GM12878 (cell line): ENCODE results near the gene PRPF40B. TPM values are rescaled to one million over a fixed set of nuclear protein-coding genes. Genes with fewer than 3 reads are reported as not detected.
A peak's percentile ranks its signal among the peaks of the same experiment; 100 is the strongest.

Source experiments
- ATAC-seq: fragments of 200-7000 bp; cut with Tn5 transposase; 3 replicates; pipeline ENCODE4 v1.9.1; 2020; ENCODE audit warnings: mild to moderate bottlenecking, moderate library complexity
- BruUV-seq: library from RNA; stranded (reverse); fragments of 400-500 nt; replicated peaks from 2 replicates; lab custom pipeline; 2021; lab: Mats Ljungman, UMichigan
- CTCF ChIA-PET: fragments of 300-600 bp; sonication (Branson Sonifier 250); formaldehyde crosslinking; extraction: SDS; loops from one replicate; lab custom pipeline; 2021; ENCODE audit warnings: inconsistent platforms; lab: Yijun Ruan, JAX
- POLR2A ChIA-PET: fragments of 350-600 bp; formaldehyde crosslinking; extraction: SDS; loops from one replicate; lab custom pipeline; 2021; ENCODE audit warnings: inconsistent platforms; lab: Charles Lee
- RAD21 ChIA-PET: fragments of 300-600 bp; sonication (Branson Sonifier 250); formaldehyde crosslinking; loops from one replicate; lab custom pipeline; 2023; ENCODE audit warnings: antibody characterized with exemption; ENCODE audit not compliant: unreplicated experiment; lab: Charles Lee
- SMC1A ChIA-PET: fragments of 300-600 bp; sonication (Branson Sonifier 250); formaldehyde crosslinking; loops from one replicate; lab custom pipeline; 2023; ENCODE audit not compliant: unreplicated experiment, uncharacterized antibody; lab: Charles Lee
- DNase-seq: peaks from one replicate; pipeline ENCODE4 v3.0.0-alpha.2; 2011; ENCODE audit warnings: low read depth, low spot score
- FAIRE-seq: peaks from 3 replicates; lab custom pipeline; 2011; peaks lifted over from hg19 to GRCh38; lab: Jason Lieb, UNC
- H2AFZ ChIP-seq: 2 replicates; pipeline ENCODE4 v1.6.0; 2011; ENCODE audit warnings: low read depth, low read length, control low read depth; ENCODE audit not compliant: control insufficient read depth
- H3K27ac ChIP-seq: 2 replicates; pipeline ENCODE4 v1.5.1; 2011; ENCODE audit warnings: control low read depth; ENCODE audit not compliant: control insufficient read depth, insufficient read depth
- H3K27me3 ChIP-seq, 2 experiments: replicated peaks in 1 of 2; 2 replicates each; pipeline versions ENCODE4 v1.6.0 to v1.6.1; 2011; ENCODE audit warnings: low read length in 1 of 2; ENCODE audit not compliant: control insufficient read depth in 2 of 2, insufficient read depth in 2 of 2
- H3K36me3 ChIP-seq, 2 experiments: 2 replicates each; pipeline ENCODE4 v1.5.1; 2011; ENCODE audit warnings: low read length in 1 of 2; ENCODE audit not compliant: control insufficient read depth in 2 of 2, insufficient read depth in 2 of 2
- H3K4me1 ChIP-seq: 2 replicates; pipeline ENCODE4 v1.6.1; 2011; ENCODE audit warnings: mild to moderate bottlenecking, low read length, moderate library complexity, mixed read lengths; ENCODE audit not compliant: control insufficient read depth, insufficient read depth
- H3K4me2 ChIP-seq: 2 replicates; pipeline ENCODE4 v1.6.0; 2011; ENCODE audit warnings: control low read depth; ENCODE audit not compliant: control insufficient read depth, insufficient read depth
- H3K4me3 ChIP-seq: fragments of 200-600 bp; sonication (generic); 2 replicates; pipeline ENCODE4 v1.5.1; 2016
- H3K79me2 ChIP-seq: 2 replicates; pipeline ENCODE4 v1.6.0; 2011; ENCODE audit warnings: low read length; ENCODE audit not compliant: control insufficient read depth, insufficient read depth
- H3K9ac ChIP-seq: 2 replicates; pipeline ENCODE4 v1.8.0; 2011; ENCODE audit warnings: low read length, control low read depth, mixed read lengths; ENCODE audit not compliant: control insufficient read depth, insufficient read depth
- H3K9me3 ChIP-seq: replicated peaks from 3 replicates; pipeline ENCODE4 v1.5.1; 2011; ENCODE audit warnings: mild to moderate bottlenecking, low read length; ENCODE audit not compliant: control insufficient read depth, insufficient read depth
- H4K20me1 ChIP-seq: 2 replicates; pipeline ENCODE4 v1.6.0; 2011; ENCODE audit not compliant: control insufficient read depth, insufficient read depth
- HDAC2 ChIP-seq: fragments of 200-600 bp; sonication (generic); IDR thresholded peaks from 2 replicates; pipeline ENCODE4 v1.6.1; 2017
- MEF2A ChIP-seq: IDR thresholded peaks from 2 replicates; pipeline ENCODE4 v1.6.1; 2011; ENCODE audit warnings: low read depth, mild to moderate bottlenecking, low read length, moderate library complexity; ENCODE audit not compliant: insufficient read depth
- POLR2A ChIP-seq: IDR thresholded peaks from 2 replicates; pipeline ENCODE4 v1.6.1; 2011; ENCODE audit warnings: low read depth, mild to moderate bottlenecking, low read length
- RUNX3 ChIP-seq: IDR thresholded peaks from 2 replicates; pipeline ENCODE4 v1.6.1; 2012; ENCODE audit warnings: low read length, inconsistent platforms
- SIX5 ChIP-seq: IDR thresholded peaks from 2 replicates; pipeline ENCODE4 v1.6.1; 2011; ENCODE audit warnings: mild to moderate bottlenecking, low read depth, low read length, moderate library complexity; ENCODE audit not compliant: severe bottlenecking
- SMC3 ChIP-seq: IDR thresholded peaks from 2 replicates; pipeline ENCODE4 v1.6.1; 2011; ENCODE audit warnings: low read length, improper control_type of control experiment, borderline replicate concordance
- SP1 ChIP-seq: IDR thresholded peaks from one replicate; pipeline ENCODE4 v1.6.1; 2011; ENCODE audit warnings: low read depth, low read length
- SREBF2 ChIP-seq: IDR thresholded peaks from 2 replicates; pipeline ENCODE4 v1.6.1; 2012; ENCODE audit warnings: mild to moderate bottlenecking, low read length
- SRF ChIP-seq, 2 experiments: IDR thresholded peaks; 2 replicates each; pipeline ENCODE4 v1.6.1; 2011; ENCODE audit warnings: low read depth in 2 of 2, low read length in 2 of 2, mild to moderate bottlenecking in 1 of 2, moderate library complexity in 1 of 2
- TCF7 ChIP-seq: IDR thresholded peaks from 2 replicates; pipeline ENCODE4 v1.6.1; 2014; ENCODE audit warnings: antibody characterized with exemption, borderline replicate concordance
- ZNF274 ChIP-seq: IDR thresholded peaks from one replicate; pipeline ENCODE4 v1.8.0; 2011; ENCODE audit not compliant: insufficient read length, insufficient read depth
- ZNF622 ChIP-seq: fragments of 450-650 bp; IDR thresholded peaks from 2 replicates; pipeline ENCODE4 v1.6.1; 2017; ENCODE audit warnings: mild to moderate bottlenecking, inconsistent platforms
- ZZZ3 ChIP-seq: IDR thresholded peaks from 2 replicates; pipeline ENCODE4 v1.6.1; 2011; ENCODE audit warnings: low read depth; ENCODE audit not compliant: control insufficient read depth, insufficient read length
- WGBS: methylation state at CpG from one replicate; pipeline ENCODE4 v1.1.6; 2016; ENCODE audit warnings: low lambda C conversion rate; ENCODE audit not compliant: insufficient replicate concordance, insufficient coverage; ENCODE audit errors: missing lambda C conversion rate; 5-methylcytosine and 5-hydroxymethylcytosine counted together
- in situ Hi-C: fragments of 300-500 bp; cut with MboI; formaldehyde crosslinking; loops from 9 replicates; pipeline ENCODE4 v1.14.3; 2018; ENCODE audit warnings: mixed read lengths
- intact Hi-C: fragments of 100-400 bp; cut with micrococcal nuclease; formaldehyde crosslinking; loops from one replicate; pipeline ENCODE4 v1.14.2; 2022; ENCODE audit not compliant: unreplicated experiment
- polyA plus RNA-seq, 11 experiments: library from polyadenylated mRNA; depleted of rRNA in 4 of 11; unstranded in 6 of 11; stranded (reverse) in 5 of 11; fragments of >200 nt; fragmentation: Nextera tagmentation in 4 of 11; fragmentation: Illumina TruSeq in 1 of 11; extraction: Ambion mirVana in 4 of 11; extraction: Trizol in 1 of 11; gene quantifications; 1 replicate in 1 of 11; 2 replicates in 10 of 11; pipeline versions ENCODE4 v1.2.1 to v1.2.3, GENCODE V29; 2011 to 2016; ENCODE audit warnings: inconsistent platforms in 2 of 11, missing spikeins in 2 of 11, low read depth in 1 of 11
- total RNA-seq, 4 experiments: library from RNA; depleted of rRNA in 3 of 4; stranded (reverse); fragments of >200 nt in 3 of 4; fragmentation: Illumina TruSeq in 1 of 4; extraction: Trizol in 1 of 4; gene quantifications; 2 replicates each; pipeline versions ENCODE4 v1.2.1 to v1.2.3, GENCODE V29; 2013 to 2021

PRPF40B gene
- total and polyA plus RNA-seq, 10 of the 15 experiments (the other 5 are each of a cell fraction or from before 2014, with no cell fraction given) = 0.31 to 17.9 (median 7.3) TPM

- 90% methylated on average over 13 of the region's 13 CpGs for WGBS
- H3K4me1 ChIP-seq = peaks cover 29% of the 10 kb centered on the region
Observed at GRCh38 chr12:49658276-49658675, 34.9 kb downstream of the PRPF40B start.

GRCh38 chr12:49659753-49660152, 36.4 kb downstream of the PRPF40B start:
- Histone ChIP-seq H3K79me2 (peaks cover 28% of the 10 kb centered on the region), H3K27me3 (no peaks in the 10 kb centered on the region), H2AFZ (no peak overlapping the region), H3K36me3 (peaks cover 37 to 40% of the 10 kb centered on the region in 2 experiments), H3K27ac (no peak overlapping the region), H3K4me2 (no peak overlapping the region), H3K4me1 (peaks cover 43% of the 10 kb centered on the region), H4K20me1 (no peaks in the 10 kb centered on the region), H3K4me3 (no peak overlapping the region), H3K9me3 (no peaks in the 10 kb centered on the region), H3K9ac (no peak overlapping the region)
- TF ChIP-seq SP1 (no peak), MEF2A (no peak), SRF (IDR thresholded peaks at IDR 0.05; ENCODE audit: low read depth in 2 of 2, low read length in 2 of 2) (no peak), ZNF622 (no peak), TCF7 (no peak), SMC3 (no peak), POLR2A (no peak), SIX5 (no peak), ZZZ3 (no peak), SREBF2 (no peak), HDAC2 (no peak)
- ChIA-PET POLR2A (interaction anchor here (6.9 kb wide), 1 partner anchor 44 kb away, joined by 106 read pairs; the partner anchor contains the start of gene FMNL3), SMC1A (interaction anchor here (1.1 to 6.1 kb wide), 5 partner anchors 11 to 82 kb away, joined by 4 to 56 read pairs (median 8); partner anchors contain the start of gene TMBIM6), RAD21 (interaction anchor here (1.3 to 6.8 kb wide), 2 partner anchors 39 to 45 kb away, joined by 5 to 154 read pairs; partner anchors contain the start of gene FMNL3), CTCF (interaction anchor here (0.8 to 6.9 kb wide), 5 partner anchors 14 to 46 kb away, joined by 3 to 87 read pairs (median 6); partner anchors contain the start of gene FMNL3)
- WGBS = 95% methylated on average over 1 of the region's 1 CpG
- FAIRE-seq (no peak), DNase-seq (no peak), ATAC-seq (no peak)
- in situ Hi-C loops = no loop called here
- TSS peak; percentile 47 for BruUV-seq
- intact Hi-C loops = no loop called here

More at GRCh38 chr12:49658276-49658675, 34.9 kb downstream of the PRPF40B start:
- DNase-seq (no peak), FAIRE-seq (no peak), ATAC-seq (no peak)
- H3K36me3 ChIP-seq = peaks cover 35 to 54% of the 10 kb centered on the region in 2 experiments
- no peaks in the 10 kb centered on the region for H3K9me3 ChIP-seq
- peaks cover 16% of the 10 kb centered on the region for H3K79me2 ChIP-seq
- ChIA-PET RAD21 (no interaction called here), SMC1A (interaction anchor here (3.3 kb wide), 1 partner anchor 10 kb away, joined by 8 read pairs; no protein-coding TSS in a partner anchor), CTCF (interaction anchor here (2.5 kb wide), 1 partner anchor 30 kb away, joined by 6 read pairs; no protein-coding TSS in a partner anchor), POLR2A (no interaction called here)
- intact Hi-C loops = no loop called here
- BruUV-seq = no TSS peak
- no peaks in the 10 kb centered on the region; the same call in 1 of the 2 replicates for H4K20me1 ChIP-seq
- H3K27ac ChIP-seq = no peak overlapping the region
- H2AFZ ChIP-seq = no peak overlapping the region
- H3K4me3 ChIP-seq = no peak overlapping the region
- H3K4me2 ChIP-seq = no peak overlapping the region
- TF ChIP-seq ZNF274 (no peak), RUNX3 (no peak)
- in situ Hi-C loops = no loop called here
- no peaks in the 10 kb centered on the region for H3K27me3 ChIP-seq
- no peak overlapping the region for H3K9ac ChIP-seq
